ENCODE measurements around the gene ZC3H7B.

DNA sequence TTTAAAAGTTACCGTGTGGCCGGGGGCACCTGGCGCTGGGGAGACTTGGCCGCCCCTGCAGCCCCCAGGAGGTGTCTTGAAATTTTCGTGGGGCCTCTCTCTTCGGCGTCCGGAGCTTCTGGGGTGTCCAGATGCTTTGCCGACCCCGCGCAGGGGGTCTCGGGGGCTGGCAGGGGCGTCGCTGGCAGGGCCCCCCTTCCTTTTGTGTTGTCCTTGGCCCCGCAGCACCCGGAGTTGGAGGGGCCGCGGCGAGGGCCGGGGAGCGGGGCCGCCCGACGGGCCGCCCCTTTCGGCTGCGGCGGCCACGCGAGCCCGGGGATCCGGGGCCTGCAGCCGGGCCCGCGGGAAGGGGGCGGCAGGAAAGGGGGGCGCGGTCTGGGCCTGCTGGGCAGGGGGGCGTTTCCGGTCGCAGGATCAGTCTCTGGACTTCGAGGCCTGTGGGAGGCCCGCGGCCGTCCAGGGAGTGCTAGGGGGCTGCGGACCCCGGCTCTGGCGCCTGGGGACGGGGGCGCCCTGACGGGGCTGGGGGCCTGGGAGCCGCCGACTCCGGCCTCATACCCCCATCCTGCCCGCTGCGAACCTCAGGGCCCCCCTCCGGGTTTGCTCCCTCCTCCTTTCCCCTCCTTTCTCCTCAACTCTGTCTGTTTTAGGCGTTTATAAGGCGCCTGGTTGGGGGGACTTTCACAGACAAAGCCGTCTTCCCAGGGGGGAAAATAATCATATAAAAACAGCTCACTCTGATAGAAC lies 869 bp downstream of the ZC3H7B start:
- TF ChIP-seq, protein P1, sequence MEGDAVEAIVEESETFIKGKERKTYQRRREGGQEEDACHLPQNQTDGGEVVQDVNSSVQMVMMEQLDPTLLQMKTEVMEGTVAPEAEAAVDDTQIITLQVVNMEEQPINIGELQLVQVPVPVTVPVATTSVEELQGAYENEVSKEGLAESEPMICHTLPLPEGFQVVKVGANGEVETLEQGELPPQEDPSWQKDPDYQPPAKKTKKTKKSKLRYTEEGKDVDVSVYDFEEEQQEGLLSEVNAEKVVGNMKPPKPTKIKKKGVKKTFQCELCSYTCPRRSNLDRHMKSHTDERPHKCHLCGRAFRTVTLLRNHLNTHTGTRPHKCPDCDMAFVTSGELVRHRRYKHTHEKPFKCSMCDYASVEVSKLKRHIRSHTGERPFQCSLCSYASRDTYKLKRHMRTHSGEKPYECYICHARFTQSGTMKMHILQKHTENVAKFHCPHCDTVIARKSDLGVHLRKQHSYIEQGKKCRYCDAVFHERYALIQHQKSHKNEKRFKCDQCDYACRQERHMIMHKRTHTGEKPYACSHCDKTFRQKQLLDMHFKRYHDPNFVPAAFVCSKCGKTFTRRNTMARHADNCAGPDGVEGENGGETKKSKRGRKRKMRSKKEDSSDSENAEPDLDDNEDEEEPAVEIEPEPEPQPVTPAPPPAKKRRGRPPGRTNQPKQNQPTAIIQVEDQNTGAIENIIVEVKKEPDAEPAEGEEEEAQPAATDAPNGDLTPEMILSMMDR (IDR thresholded peaks at IDR 0.05; ENCODE audit: low read length), result no peak
- TF ChIP-seq EZH2 (IDR thresholded peaks at IDR 0.05; ENCODE audit: borderline replicate concordance, low read length), result no peak

Data from OCI-LY1 (cell line).